Neural progenitor cell (in vitro differentiated cells): ENCODE results near the gene ANXA2. TPM values are rescaled to one million over a fixed set of nuclear protein-coding genes. Genes with fewer than 3 reads are reported as not detected.

Source experiments
- DNase-seq: peaks from one replicate; pipeline ENCODE4 v3.0.0-alpha.2; 2016; ENCODE audit warnings: low spot score
- H2AFZ ChIP-seq: fragments of 200-600 bp; sonication (generic); replicated peaks from 2 replicates; pipeline ENCODE4 v1.6.1; 2016; ENCODE audit warnings: antibody characterized with exemption
- H3F3A ChIP-seq: fragments of 200-600 bp; sonication (generic); 2 replicates; pipeline ENCODE4 v1.6.1; 2016; ENCODE audit warnings: antibody characterized with exemption, low read depth
- H3K27ac ChIP-seq: fragments of 200-600 bp; sonication (generic); 2 replicates; pipeline ENCODE4 v1.5.1; 2016; ENCODE audit warnings: mild to moderate bottlenecking
- H3K27me3 ChIP-seq: fragments of 200-600 bp; sonication (generic); 2 replicates; pipeline ENCODE4 v1.6.1; 2016; ENCODE audit warnings: mild to moderate bottlenecking, moderate library complexity
- H3K36me3 ChIP-seq: fragments of 200-600 bp; sonication (generic); 2 replicates; pipeline ENCODE4 v1.5.1; 2016
- H3K4me1 ChIP-seq: fragments of 200-600 bp; sonication (generic); 2 replicates; pipeline ENCODE4 v1.6.1; 2016; ENCODE audit warnings: mixed run types
- H3K4me2 ChIP-seq: fragments of 200-600 bp; sonication (generic); 2 replicates; pipeline ENCODE4 v1.6.1; 2016
- H3K4me3 ChIP-seq: fragments of 200-600 bp; sonication (generic); 2 replicates; pipeline ENCODE4 v1.5.1; 2016
- H3K79me2 ChIP-seq: fragments of 200-600 bp; sonication (generic); 2 replicates; pipeline ENCODE4 v1.6.1; 2016; ENCODE audit warnings: low read depth
- H3K9ac ChIP-seq: fragments of 200-600 bp; sonication (generic); 2 replicates; pipeline ENCODE4 v1.6.1; 2016
- H3K9me3 ChIP-seq: fragments of 200-600 bp; sonication (generic); 2 replicates; pipeline ENCODE4 v1.5.1; 2016; ENCODE audit warnings: low read depth
- H4K20me1 ChIP-seq: fragments of 200-600 bp; sonication (generic); 2 replicates; pipeline ENCODE4 v1.6.1; 2016; ENCODE audit warnings: low read depth
- H3K27ac Mint-ChIP-seq: 3 replicates; pipeline ENCODE4 v1.8.0; 2021; ENCODE audit warnings: mixed read lengths
- H3K27me3 Mint-ChIP-seq: 2 replicates; pipeline ENCODE4 v1.8.0; 2022; ENCODE audit warnings: low read depth, mild to moderate bottlenecking, inconsistent platforms, moderate library complexity, mixed read lengths; ENCODE audit not compliant: insufficient read depth
- H3K36me3 Mint-ChIP-seq: 3 replicates; pipeline ENCODE4 v1.8.0; 2021; ENCODE audit warnings: mixed read lengths
- H3K4me1 Mint-ChIP-seq: 3 replicates; pipeline ENCODE4 v1.8.0; 2021; ENCODE audit warnings: mixed read lengths
- H3K4me3 Mint-ChIP-seq: 3 replicates; pipeline ENCODE4 v1.8.0; 2021; ENCODE audit warnings: mild to moderate bottlenecking, moderate library complexity, mixed read lengths
- H3K9me3 Mint-ChIP-seq: 3 replicates; pipeline ENCODE4 v1.8.0; 2020; ENCODE audit warnings: mixed read lengths
- EZH2 ChIP-seq: fragments of 200-600 bp; sonication (generic); IDR thresholded peaks from 2 replicates; pipeline ENCODE4 v1.6.1; 2017; ENCODE audit warnings: antibody characterized with exemption, mild to moderate bottlenecking, moderate library complexity
- EZH2phosphoT487 ChIP-seq: fragments of 200-600 bp; sonication (generic); IDR thresholded peaks from 2 replicates; pipeline ENCODE4 v1.6.1; 2017; ENCODE audit warnings: antibody characterized with exemption
- total RNA-seq: library from RNA; depleted of rRNA; stranded (reverse); fragments of >200 nt; gene quantifications from 2 replicates; pipeline ENCODE4 v1.2.3, GENCODE V29; 2015; ENCODE audit warnings: low replicate concordance
- TF ChIP-seq, protein P1 (sequence below): fragments of 200-600 bp; sonication (generic); IDR thresholded peaks from 2 replicates; pipeline ENCODE4 v1.5.1; 2017; ENCODE audit warnings: antibody characterized with exemption, mild to moderate bottlenecking

Gene ANXA2
- total RNA-seq, 1 donor from 2014 or later = 20.1 TPM

DNA sequence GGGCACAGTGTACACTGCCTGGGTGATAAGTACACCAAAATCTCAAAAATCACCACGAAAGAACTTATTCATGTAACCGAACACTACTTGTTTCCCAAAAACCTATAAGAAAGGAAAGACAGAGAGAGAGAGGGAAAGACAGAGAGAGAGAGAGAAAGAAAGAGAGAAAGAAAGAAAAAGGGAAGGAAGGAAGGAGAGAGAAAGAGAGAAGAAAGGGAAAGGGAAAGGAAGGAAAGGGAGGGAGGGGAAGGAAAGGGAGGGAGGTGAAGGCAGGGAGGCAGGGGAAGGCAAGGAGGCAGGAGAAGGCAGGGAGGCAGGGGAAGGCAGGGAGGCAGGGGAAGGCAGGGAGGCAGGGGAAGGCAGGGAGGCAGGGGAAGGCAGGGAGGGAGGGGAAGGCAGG, 48.2 kb downstream of the ANXA2 start:
- Histone ChIP-seq H3K9ac (no peak overlapping the region), H3K27me3 (no peaks in the 10 kb centered on the region), H3K4me2 (no peak overlapping the region), H3K36me3 (no peaks in the 10 kb centered on the region), H3K9me3 (no peaks in the 10 kb centered on the region), H2AFZ (no peak overlapping the region), H3F3A (no peaks in the 10 kb centered on the region), H3K4me1 (no peaks in the 10 kb centered on the region), H3K27ac (no peak overlapping the region), H4K20me1 (no peaks in the 10 kb centered on the region), H3K4me3 (no peak overlapping the region), H3K79me2 (no peaks in the 10 kb centered on the region)
- Mint-ChIP-seq H3K4me3 (peak overlapping the region; percentile 22), H3K9me3 (no peaks in the 10 kb centered on the region), H3K36me3 (peaks cover 37% of the 10 kb centered on the region), H3K27me3 (peaks cover 3% of the 10 kb centered on the region), H3K4me1 (peaks cover 19% of the 10 kb centered on the region), H3K27ac (no peak overlapping the region)
- DNase-seq = no peak
- TF ChIP-seq, protein P1, sequence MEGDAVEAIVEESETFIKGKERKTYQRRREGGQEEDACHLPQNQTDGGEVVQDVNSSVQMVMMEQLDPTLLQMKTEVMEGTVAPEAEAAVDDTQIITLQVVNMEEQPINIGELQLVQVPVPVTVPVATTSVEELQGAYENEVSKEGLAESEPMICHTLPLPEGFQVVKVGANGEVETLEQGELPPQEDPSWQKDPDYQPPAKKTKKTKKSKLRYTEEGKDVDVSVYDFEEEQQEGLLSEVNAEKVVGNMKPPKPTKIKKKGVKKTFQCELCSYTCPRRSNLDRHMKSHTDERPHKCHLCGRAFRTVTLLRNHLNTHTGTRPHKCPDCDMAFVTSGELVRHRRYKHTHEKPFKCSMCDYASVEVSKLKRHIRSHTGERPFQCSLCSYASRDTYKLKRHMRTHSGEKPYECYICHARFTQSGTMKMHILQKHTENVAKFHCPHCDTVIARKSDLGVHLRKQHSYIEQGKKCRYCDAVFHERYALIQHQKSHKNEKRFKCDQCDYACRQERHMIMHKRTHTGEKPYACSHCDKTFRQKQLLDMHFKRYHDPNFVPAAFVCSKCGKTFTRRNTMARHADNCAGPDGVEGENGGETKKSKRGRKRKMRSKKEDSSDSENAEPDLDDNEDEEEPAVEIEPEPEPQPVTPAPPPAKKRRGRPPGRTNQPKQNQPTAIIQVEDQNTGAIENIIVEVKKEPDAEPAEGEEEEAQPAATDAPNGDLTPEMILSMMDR = no peak
- TF ChIP-seq EZH2phosphoT487 (no peak), EZH2 (no peak)

DNA sequence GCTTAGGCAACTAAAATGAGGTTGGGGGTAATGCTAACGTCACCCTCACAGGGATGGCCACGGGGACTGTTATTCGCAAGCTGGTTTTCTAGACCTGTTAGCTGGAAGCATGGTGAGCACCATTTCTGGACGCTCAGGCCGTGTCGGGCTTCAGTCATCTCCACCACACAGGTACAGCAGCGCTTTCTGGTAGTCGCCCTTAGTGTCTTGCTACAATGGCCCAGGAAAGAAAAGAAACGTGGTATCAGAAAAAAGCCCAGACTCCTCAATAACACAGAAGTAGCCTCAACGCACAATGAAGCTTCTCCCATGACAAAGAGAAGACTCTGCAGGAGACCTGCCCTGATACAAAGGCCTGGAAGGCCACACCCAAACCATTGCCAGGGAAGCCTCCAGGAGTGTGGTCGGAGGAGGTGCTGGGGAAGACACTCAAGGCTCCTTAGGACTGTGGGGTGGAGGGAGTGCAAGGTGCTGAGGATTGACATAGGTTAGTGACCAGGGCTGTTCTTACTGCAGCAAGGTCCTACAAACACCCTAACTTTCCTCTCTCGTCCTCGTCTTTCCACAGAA, 50.2 kb downstream of the ANXA2 start:
- Histone ChIP-seq H2AFZ (no peak overlapping the region), H3K27me3 (no peaks in the 10 kb centered on the region), H4K20me1 (no peaks in the 10 kb centered on the region), H3K36me3 (no peaks in the 10 kb centered on the region), H3K9me3 (no peaks in the 10 kb centered on the region), H3K4me1 (peaks cover 11% of the 10 kb centered on the region), H3K4me2 (no peak overlapping the region), H3F3A (no peaks in the 10 kb centered on the region), H3K4me3 (no peak overlapping the region), H3K9ac (no peak overlapping the region), H3K27ac (no peak overlapping the region), H3K79me2 (no peaks in the 10 kb centered on the region)
- H3K4me3 Mint-ChIP-seq = no peak overlapping the region
- peaks cover 20% of the 10 kb centered on the region for H3K4me1 Mint-ChIP-seq
- peaks cover 28% of the 10 kb centered on the region for H3K36me3 Mint-ChIP-seq
- DNase-seq = no peak
- no peaks in the 10 kb centered on the region for H3K9me3 Mint-ChIP-seq
- TF ChIP-seq EZH2 = no peak
- TF ChIP-seq, protein P1 = no peak
- TF ChIP-seq EZH2phosphoT487 = no peak
- peaks cover 7% of the 10 kb centered on the region for H3K27me3 Mint-ChIP-seq
- H3K27ac Mint-ChIP-seq = no peak overlapping the region

DNA sequence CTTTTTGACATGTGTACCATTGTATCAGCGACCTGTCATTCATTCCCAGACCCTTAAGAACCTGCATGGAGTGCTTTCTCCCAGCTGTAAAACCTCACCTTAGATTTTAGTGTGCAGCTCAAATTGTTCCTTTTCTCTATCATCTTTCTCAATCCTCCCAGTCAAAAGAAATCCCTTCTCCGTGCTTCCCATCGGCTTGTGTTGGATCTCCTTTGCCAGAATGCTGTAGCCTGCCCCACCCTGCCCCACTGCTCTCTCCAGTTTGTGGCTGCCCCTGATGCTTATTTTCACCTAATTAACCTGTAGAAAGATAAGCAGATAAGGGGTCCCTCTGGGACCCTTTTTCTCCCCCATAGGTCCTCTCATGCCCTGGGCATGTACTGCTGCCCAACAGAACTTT, 51.1 kb downstream of the ANXA2 start:
- no peaks in the 10 kb centered on the region for H3K9me3 ChIP-seq
- no peak overlapping the region for H3K27ac ChIP-seq
- no peaks in the 10 kb centered on the region for H4K20me1 ChIP-seq
- Mint-ChIP-seq H3K9me3 (no peaks in the 10 kb centered on the region), H3K27me3 (peaks cover 7% of the 10 kb centered on the region), H3K4me3 (no peak overlapping the region), H3K4me1 (peaks cover 21% of the 10 kb centered on the region), H3K36me3 (peaks cover 25% of the 10 kb centered on the region), H3K27ac (peak overlapping the region; percentile 10)
- TF ChIP-seq EZH2 (no peak), EZH2phosphoT487 (no peak)
- TF ChIP-seq, protein P1 = no peak
- no peaks in the 10 kb centered on the region for H3F3A ChIP-seq
- no peak overlapping the region for H3K4me2 ChIP-seq
- no peaks in the 10 kb centered on the region for H3K36me3 ChIP-seq
- peaks cover 11% of the 10 kb centered on the region for H3K4me1 ChIP-seq
- H3K27me3 ChIP-seq = no peaks in the 10 kb centered on the region
- H3K9ac ChIP-seq = no peak overlapping the region
- H3K79me2 ChIP-seq = no peaks in the 10 kb centered on the region
- H3K4me3 ChIP-seq = no peak overlapping the region
- H2AFZ ChIP-seq = no peak overlapping the region
- no peak for DNase-seq
